GM19023 (cell line): ENCODE measurements around the gene VSX2.
"Not testable (repeated sequence)": the region's sequence is repeated elsewhere in the genome, so short reads cannot be mapped to it uniquely, and the experiment has no call there.

Experiments
- ATAC-seq: cut with Tn5 transposase; IDR thresholded peaks from one replicate; pipeline ENCODE4 v1.9.1; 2021; ENCODE audit warnings: mild to moderate bottlenecking, moderate library complexity; ENCODE audit not compliant: unreplicated experiment

VSX2 gene

DNA sequence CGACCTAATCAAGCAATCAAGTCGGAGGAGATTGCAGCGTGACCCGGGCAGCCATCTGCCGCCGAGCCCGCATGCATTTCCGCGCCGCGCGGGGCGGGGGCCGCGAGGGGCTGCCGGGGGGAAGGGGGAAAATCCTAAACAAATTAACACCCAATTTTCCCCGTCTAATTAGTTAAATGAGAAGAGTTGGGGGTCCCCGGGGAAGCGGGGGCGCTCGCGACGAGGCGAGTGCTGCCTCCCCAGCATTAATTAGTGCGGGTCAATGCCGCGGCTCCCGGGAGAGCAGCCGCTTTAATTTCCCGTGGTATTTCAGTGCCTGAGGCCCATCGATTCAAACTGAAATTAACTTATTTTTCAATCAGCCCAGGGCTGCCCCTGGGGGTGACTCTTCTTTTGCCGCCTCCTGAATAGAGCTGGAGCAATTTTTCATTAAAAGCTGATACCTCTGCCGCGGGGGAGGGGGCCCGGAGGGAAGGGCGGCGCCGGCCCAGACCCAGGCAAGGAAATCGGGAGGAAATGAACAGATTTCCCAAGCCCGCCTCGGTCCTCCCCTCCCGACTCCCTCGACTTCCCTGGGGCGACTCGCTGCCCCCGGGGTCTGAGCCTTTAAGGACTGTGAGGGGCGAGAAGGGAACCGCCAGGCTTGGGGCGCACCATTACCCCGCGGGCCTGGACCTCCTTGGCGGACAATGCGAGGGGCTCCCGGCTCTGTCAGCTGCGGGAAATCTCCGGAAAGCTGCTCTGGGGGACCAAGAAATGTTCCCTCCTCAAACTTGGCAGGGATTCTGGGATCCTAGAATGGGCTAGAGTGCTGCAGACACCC is 18.9 kb downstream of the VSX2 start:
- ATAC-seq, result no peak

DNA sequence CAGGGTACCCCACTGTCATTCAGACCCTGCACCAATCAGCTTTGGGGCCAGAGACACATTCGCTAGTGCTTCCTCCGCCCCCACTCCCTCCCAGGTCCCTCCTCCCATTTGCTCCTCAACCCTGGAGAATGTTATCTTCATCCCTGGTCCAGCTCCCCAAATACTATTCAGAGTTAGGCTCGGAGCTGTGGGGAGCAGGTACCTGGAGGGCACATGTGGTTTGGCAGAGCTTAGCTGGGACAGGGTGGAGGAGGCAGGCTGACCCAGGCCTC is 19.5 kb downstream of the VSX2 start:
- no peak for ATAC-seq

DNA sequence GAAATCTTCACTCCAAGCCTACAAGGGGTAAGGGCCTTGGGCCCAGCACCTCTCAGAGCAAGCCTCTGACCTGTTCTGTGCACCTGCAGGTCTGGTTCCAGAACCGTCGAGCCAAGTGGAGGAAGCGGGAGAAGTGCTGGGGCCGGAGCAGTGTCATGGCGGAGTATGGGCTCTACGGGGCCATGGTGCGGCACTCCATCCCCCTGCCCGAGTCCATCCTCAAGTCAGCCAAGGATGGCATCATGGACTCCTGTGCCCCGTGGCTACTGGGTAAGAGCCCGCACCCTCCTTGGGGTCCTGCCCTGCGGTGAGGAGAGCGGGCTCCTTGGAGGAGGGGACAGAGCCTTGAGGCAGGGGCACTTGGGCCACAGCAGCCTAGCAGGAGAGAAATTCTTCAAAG is 20.3 kb downstream of the VSX2 start:
- ATAC-seq, result no peak

DNA sequence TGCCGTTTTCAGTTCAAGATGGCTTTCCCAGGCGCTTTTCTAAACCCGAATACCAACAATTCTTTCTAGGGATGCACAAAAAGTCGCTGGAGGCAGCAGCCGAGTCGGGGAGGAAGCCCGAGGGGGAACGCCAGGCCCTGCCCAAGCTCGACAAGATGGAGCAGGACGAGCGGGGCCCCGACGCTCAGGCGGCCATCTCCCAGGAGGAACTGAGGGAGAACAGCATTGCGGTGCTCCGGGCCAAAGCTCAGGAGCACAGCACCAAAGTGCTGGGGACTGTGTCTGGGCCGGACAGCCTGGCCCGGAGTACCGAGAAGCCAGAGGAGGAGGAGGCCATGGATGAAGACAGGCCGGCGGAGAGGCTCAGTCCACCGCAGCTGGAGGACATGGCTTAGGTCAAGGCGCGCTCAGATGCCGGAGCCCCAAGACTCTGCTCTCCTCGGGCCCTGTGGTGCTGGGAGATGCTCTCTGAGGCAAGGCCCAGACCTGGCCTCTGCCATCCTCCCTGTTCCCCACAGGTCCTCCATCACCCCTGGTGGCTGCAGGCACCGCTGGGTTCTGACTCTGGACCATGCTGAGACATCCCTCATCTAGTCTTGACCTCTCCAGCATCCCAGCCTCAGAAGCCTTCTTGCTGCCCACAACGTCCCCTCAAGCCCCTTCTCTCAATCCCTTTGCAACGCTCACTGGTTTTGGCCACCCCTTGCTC is 21.4 kb downstream of the VSX2 start:
- no peak for ATAC-seq

DNA sequence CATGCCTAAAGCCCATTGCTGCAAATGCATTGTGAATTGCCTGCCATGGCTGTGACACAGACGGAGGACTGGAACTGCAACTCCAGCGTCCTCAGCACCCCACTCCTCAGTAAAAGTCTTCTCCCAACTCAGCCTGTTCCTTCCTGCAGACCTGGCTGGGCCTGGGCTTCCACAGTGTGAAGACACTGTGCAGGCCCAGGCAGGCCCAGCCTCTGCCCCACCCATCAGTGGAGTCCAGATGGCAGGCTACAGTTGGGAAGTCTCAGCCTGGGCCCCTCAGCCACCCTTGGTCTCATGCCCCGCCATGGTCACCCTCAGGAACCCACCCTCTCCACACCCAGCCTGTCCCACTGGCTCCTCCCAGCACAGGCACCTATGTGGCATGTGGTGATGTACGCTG is 22.0 kb downstream of the VSX2 start:
- ATAC-seq, result no peak

DNA sequence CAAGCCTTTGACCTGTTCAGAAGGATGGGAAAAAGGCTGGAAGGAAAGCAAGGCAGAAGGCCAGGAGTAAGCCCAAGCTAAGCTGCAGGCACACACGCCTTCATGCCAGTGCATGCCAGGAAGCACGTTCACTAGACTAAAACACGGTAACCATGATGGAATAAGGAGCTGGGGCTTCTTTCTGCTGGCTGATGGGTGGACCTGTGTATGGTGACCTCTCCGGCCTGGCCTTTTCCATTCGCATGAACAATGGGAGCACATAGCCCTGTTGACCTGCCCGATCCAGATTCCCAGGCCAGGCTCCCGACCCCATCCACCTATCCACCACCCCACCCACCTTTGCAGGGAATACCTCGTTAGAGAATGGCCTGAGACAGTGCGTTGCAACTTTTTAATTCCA is 22.8 kb downstream of the VSX2 start:
- no peak for ATAC-seq

DNA sequence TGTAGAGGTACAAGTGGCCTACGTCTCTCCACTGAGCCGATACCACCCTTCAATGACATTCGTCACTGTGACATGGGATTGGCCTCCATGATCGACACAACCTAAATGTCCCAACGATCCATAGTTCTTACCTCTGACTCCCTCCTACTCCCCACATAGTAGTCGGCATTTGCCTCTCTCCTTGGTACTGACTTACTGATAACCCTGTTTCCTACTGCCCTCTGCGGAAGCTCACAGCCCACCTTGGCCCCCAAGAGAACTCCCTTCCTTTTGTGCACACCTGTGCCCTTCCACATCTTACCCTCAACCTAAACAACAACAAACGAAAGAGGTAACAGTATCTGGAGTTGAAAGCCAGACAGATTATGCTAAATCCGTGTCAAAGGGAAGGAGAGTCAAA is 23.9 kb downstream of the VSX2 start:
- ATAC-seq, result no peak

DNA sequence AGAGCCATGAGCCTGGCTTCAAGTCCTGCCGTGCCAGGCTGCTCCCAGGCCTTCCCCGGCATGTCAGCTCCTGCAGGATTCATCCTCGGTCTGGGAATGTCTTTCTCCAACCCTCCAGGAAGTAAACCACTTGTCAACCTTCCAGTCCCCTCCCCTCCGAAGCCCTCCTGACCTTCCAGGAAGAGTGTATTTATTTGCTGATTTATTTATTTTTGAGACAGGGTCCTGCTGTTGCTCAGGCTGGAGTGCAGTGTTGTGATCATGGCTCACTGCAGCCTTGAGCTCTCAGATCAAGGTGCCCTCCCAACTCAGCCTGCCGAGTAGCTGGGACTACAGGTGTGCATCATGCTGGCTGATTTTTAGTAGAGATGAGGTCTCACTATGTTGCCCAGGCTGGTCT is 24.7 kb downstream of the VSX2 start:
- ATAC-seq, result no peak

DNA sequence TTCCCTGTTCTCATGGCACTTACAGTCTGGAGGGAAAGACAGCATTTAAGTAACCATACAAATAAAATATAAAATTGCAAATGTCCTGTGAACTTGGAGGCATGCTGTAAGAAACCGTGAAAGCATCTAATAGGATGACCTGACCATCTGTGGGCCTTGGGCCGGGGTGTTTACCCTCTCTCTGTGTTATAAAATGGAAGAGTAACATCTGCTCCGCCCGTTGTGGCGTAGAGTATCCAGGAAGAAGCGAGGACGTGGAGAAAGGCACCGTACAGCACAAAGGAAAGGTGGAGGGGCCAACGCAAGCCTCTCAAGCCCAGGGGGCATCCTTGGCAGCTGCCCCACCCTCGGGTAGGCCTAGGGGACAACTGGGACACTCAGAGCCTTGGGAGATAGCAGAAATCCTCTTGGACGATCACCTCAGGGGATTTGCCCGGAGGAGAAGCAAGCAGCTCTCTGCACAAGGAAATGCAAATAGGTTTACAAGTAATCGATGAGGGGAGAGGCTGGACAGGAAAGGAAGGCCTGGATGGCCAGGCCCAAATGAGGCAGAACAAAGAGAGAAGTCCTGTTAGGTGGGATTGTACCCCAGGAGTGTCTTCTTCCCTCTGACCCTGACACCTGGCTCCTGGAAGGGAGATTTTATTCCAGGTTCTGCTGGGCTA is 26.2 kb downstream of the VSX2 start:
- ATAC-seq, result no peak

DNA sequence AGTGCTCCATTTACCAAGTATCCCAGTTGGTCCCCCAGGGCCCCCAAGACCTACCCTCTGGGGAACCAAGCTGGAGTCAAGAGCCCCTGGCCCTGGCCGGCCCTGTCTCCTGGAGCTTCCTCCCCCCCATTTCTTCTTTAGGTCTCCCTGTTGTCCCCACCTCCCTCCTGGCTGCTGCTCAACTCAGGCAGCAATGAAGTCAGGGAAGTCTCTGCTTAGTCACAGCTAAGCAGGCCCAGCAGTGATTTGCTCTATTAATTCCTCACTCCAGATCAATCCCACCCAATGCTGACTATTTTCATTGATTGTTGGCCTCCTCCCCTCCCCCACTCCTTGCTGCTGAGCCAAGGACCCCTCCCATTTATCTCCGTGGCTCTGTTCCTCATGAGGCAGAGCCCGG is 28.3 kb downstream of the VSX2 start:
- ATAC-seq, result no peak

DNA sequence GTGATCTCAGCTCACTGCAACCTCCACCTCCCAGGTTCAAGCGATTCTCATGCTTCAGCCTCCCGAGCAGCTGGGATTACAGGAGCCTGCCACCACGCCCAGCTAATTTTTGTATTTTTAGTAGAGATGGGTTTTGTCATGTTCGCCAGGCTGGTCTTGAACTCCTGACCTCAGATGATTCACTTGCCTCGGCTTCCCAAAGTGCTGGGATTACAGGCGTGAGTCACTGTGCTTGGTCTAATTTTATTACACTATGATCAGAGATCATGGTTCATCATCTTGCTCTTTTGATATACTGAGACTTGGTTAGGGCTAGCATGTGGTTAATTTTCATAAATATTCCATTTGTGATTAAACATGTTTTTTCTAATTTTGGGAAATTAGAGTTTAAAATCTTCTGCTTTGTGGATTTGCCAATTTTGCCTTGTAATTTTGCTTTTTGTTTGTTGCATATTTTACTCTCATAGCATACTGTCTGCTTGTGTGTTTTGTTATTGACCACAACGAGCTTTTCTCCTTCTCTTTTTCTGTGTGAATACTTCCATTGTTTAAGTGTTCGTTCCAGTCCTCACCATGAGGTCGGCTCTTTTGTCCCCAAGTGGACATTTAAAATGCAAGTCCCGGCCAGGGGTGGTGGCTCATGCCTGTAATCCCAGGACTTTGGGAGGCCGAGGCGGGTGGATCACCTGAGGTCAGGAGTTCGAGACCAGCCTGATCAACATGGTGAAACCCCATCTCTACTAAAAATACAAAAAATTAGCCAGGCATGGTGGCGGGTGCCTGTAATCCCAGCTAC is 31.3 kb downstream of the VSX2 start:
- not testable (repeated sequence) for ATAC-seq

DNA sequence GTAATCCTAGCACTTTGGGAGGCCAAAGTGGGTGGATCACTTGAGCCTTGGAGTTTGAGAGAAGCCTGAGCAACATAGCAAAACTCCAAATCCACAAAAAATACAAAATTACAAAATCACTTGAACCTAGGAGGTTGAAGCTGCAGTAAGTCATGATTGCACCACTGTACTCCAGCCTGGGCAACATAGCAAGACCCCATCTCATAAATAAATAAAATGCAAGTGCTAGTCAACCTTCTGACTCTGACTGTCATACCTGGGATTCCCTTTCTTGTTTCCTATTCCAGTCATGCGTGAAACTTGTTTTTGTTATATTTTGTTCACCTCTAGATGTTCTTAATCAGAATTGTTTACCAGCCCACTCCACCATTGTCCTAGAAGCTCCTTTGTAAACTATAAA is 32.1 kb downstream of the VSX2 start:
- ATAC-seq, result no peak

DNA sequence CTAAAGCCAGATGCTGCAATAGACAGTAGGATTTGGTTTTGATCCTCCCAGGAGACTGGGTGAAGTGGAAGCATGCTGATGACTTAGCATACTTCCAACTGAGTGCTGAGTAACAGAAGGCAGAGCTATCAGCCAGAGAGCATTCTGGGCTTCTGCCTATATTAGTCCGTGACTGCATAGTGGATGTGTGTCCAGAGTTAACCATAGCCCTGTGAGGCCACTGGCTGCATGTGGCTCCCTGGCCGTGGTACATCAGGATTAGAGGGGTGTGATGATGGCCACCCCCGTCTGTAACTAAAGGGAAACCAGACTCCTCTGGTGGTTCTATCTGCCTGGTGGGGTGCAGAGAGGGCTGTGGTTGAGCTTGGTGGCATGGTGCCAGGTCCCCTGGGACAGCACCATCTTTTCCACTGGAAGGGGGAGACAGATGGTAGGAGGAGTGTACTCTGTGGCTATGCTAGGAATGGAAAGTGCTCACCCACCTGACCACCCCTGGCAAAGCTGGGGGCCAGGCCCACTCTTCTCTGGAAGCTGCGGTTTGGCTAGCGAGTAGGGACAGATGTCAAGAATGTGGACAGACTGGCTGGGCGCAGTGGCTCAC is 36.1 kb downstream of the VSX2 start:
- no peak for ATAC-seq

DNA sequence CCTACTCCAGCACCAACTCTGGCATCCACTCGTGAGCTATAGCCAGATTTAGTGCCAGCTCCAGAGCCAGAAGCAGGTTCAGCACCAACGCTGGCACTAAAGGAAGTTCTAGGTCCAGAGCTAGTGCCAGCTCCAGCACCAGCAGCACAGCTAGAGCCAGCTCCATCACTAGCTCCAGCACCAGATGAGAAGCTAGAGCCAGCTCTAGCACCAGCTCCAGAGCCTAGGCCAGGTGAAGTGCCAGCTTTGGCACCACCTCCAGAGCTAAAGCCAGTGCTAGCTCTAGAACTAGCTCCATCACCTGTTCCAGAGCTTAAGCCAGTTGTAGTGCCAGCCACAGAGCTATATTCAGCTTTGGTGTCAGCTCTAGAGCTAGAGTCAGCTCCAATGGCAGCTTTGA is 38.8 kb downstream of the VSX2 start:
- no peak for ATAC-seq

DNA sequence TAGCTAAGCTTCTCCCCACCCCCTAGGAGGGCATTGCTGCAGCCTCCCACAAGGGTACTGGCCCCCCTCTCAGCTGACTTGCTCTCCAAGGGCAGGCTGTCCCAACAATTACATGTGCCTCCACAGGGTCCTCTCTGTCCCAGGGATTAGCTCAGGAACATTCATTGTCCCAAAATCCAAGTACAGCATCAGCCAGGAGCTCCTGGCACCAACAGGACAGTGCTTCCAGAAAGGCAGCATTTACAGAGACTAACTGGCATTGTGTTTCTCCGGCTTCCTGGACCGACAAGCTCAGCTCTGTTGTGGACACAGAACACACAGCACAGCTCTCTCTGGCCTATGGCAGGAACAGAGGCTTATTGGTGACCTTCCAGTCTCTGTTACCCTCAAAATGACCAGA is 41.8 kb downstream of the VSX2 start:
- ATAC-seq, result no peak

DNA sequence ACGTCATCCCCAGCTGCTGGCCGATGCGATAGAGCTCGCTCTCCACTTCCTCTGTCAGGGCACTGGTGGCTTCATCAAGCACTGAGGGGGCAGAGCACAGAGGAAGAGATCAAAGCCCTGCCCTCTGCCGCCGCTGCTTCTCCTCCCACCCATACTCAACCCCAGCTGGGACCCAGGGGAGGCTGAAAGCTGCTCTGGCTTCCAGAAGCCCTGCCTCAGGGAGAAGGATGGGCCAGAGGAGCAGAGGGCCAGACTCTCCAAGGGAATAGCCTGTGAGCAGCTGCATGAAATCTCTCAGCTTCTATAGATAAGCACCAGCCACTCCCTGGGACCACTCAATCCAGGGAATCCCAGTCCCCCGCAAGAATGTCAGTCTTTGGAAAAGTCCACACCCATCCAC is 47.5 kb downstream of the VSX2 start:
- no peak for ATAC-seq

DNA sequence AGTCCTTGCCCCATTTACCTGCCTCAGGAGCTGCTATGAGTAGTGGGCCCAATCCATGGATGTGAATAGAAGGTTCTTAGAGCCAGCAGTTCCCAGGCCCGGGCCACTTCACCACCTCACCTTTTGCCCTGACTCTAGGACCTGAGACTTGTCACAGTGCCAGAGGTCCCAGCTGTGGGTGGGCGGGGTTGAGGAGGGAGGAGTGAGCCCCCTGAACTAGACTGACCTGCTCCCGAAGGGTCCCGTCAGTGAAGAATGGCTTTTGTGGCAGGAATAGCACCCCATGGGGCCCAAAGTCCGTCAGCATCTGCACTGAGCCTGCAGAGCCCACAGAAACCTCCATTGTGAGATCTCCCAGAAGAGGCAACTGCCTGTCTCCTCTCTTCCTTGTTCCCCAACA is 50.6 kb downstream of the VSX2 start:
- ATAC-seq, result no peak

DNA sequence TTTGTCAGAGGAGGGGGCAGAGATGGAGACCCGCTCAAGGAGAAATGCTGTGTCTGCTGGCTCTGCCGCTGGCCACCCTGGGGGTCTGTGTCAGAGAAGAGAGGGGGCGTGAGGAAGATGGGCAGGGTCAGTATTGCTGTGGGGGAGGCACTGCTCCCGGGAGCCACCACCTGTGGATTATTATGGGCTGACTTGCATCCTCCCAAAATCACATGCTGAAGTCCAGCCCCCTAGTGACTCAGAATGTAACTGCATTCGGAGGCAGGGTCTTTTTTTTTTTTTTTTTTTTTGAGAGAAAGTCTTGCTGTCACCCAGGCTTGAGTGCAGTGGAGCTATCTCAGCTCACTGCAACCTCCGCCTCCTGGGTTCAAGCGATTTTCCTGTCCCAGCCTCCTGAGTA is 51.2 kb downstream of the VSX2 start:
- ATAC-seq, result no peak

DNA sequence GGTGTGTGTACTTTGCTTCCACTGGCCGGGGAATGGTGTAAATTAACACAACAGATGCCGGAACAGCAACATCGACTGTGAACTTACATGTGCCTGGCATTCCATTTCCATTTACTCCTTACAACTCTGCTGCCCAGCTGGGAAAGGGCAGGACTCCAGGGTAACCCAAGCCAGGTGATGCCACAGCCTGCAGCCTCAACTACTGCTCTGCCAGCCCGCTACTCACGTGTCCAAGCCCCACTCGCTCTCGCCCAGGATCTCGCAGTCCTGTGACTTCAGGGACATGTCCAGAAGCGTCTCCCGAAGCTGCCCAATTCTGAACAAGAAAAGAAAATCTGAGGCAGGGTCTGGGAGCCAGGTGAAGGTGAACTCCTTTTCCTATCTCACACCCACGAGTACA is 52.8 kb downstream of the VSX2 start:
- no peak for ATAC-seq

DNA sequence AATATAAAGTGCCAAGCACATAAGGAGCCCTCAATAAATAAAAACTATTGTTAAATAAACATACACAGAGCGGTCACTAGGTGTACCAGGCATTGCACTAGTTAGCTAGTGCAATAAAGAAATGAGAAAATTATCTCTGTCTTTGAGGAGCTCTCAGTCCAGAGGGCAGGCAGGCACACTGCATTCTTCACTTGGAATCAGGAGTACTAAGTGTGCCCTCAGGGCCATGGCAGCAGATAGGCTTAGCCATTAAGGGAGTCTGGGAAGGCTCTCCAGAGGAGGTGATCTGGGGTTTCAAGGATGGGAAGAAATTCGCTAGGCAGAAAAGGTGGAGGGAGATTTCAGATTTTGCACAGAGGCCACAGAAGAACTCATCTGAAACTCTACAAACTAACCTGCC is 54.4 kb downstream of the VSX2 start:
- ATAC-seq, result no peak

DNA sequence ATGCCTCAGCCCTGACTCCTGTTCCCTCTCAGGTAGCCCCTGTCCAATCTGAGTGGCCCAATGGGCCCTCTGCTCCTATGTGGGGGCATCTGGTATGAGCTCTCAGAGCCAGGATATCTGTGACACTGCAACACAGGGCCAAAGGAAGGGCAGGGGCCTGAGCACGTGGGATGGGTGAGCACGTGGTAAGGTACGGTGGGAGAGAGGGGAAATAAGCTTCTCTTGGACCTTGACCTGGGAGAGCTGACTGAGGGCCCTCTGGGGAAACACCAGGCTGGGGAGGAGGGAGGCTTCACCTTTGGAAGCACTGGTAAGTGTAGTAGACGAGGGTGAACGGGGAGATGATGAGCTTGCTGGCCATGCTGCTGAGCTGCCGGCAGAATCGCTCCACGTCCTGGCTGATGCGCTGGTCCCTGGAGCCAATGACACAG is 56.8 kb downstream of the VSX2 start:
- ATAC-seq, result no peak
